Endometrium (tissue), 2 donors: ENCODE data around the gene LMF2.

Source experiments
- FAIRE-seq: peaks from 2 replicates; lab custom pipeline; 2012; peaks lifted over from hg19 to GRCh38; lab: Jason Lieb, UNC
- donor health status: control.
- donor health status: control.

Gene LMF2

DNA sequence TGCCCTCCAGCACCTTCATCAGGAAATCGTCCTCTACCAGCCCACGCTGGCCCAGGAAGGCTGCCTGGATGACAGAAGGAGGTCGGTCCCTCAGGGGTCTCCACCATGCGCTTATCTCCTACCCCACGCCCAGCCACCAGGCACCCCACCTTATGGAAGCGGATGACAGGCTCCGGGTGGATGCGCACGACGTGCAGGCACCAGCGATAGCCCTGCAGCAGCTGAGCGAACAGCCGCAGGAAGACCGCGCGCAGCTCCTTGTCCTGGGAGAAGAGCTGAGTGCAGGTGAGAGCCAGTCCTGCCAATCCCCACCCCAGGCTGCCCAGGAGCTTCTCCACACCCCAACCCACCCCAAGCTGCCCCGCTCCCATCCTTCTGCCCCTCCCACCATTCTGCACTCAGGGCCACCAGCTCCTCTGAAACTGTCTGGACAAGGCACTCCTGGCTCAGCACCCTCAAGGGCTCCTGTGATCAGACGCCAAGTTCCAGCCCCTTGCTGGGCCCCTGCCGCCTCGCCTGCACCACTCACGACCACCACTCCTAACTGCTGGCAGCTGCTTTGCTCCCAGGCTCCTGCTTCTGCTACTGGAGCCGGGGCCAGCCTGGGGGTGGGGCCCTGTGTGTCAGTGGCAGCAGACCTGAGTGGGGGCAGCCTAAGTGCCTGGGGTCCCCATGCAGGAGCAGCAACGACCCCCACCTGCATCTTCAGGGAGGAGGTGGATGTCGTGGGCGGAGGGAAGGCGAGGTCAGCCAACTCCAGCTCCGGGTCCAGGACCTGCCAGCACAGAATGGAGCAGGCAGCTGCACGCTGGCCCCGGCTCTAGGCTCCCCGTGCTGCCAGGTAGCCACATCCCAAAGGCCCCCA lies 42.2 kb downstream of the LMF2 start:
- FAIRE-seq, result no peak

DNA sequence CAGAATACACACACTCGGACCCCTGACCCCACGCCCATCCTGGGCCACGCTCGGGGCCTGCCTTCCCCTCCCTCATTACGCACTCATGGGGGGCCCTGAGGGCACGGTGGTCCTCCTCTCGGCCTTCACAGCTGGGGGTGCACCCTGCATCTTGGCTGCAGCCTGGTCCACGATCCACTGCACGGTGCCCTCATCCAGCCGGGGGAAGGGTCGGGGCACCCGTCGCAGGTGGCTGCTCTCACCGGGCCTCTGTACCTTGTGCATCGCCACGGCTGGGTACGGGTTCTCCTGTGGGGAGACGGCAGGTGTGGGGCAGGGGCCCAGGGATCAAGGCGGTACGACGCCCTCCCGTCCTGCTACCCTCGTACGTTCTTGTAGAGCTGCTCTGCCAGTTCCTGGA lies 43.1 kb downstream of the LMF2 start:
- no peak for FAIRE-seq

DNA sequence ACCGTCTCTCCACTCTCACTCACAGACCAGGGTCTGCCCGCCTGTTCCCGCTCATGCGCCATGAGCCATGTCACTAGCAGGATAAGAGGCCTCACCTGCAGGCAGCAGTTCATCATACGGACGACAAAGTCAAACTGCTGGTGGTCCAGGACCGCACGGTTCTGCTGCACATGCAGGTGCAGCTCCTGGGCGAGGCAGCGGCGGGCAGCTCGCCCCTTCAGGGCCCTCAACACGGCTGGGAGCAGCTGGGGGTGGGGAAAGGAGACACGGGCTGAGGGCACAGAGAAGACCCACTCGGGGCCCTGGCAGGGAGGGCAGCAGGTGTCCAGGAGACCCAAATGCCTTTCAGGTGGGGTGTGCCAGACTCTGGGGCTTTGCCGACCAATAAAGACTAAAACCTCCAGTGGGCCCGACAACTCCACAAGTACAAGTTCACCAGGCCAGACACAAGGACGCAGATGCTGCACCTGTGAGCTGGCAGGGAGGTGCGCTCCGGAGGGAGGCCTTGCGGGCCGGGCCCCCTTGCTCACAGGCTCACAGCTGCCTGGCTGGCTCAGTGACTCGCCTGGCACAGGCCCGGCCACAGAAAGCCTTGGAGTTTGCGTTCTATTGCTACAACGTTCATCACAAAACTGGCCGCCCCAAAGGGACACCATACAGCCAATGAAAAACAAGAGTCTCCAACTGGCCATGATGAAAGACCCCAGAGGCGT lies 44.2 kb downstream of the LMF2 start:
- no peak for FAIRE-seq

DNA sequence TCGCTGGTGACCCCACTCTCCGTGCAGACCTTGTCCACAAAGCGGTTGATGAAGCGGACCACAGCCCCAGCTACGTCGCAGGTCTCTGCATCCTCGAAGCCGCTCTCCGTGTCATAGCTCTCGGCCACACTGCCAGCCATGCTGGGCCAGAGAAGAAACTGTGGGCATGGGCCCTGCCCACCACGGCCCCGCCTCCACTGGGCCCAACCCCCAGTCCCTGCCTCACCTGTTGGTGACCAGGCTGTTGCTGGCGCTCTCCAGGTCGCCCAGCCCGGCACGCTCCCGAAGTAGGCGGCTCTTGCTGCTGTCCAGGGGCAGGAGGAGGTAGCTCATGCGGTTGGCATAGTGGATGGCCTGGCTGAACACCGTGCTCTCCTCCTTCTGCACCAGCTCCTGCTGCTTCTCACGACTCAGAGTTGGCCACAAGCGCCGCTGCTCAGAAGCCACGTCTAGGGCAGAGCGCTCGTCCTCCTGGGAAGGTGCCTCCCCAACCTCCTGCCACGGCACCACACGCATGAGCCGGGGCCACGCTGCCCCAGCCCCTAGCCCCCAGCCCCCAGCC lies 45.4 kb downstream of the LMF2 start:
- FAIRE-seq, result no peak

DNA sequence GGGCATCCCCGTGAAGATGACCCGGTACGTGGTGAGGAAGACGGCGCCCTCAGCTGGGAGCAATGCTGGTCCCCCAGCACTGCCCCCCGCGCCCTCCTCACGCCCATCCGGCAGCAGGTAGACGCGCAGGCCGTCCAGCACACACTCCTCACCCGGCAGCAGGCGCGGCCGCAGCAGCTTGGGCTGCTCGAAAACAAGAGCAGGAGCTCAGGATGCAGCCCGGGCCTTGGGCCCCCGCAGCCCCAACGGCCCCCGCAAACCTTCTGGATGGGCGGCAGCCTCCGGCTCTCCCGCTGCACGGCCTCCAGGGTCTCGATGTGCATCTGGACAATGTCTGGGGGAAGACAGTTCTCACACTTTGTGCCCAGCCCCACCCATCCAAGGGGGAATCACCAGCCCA lies 46.0 kb downstream of the LMF2 start:
- no peak for FAIRE-seq

DNA sequence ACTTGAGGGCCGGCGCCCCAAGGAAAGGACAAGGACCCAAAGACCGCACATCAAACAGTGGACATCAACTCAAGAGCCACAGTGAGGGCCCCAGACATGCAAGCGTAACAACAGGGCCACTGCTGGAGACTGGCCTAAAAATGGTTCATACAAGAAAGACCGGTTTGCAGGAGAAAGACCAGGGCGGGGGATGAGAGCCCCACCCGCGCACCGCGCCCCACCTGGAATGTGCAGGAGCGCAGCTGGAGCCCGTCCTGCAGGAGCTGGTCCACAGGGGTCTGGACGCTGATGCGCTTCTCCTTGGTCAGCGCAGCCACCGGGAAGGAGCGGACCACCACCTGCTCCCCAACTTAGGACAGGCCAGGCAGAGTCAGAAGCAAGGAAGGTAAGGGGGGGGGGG lies 46.6 kb downstream of the LMF2 start:
- FAIRE-seq, result no peak

DNA sequence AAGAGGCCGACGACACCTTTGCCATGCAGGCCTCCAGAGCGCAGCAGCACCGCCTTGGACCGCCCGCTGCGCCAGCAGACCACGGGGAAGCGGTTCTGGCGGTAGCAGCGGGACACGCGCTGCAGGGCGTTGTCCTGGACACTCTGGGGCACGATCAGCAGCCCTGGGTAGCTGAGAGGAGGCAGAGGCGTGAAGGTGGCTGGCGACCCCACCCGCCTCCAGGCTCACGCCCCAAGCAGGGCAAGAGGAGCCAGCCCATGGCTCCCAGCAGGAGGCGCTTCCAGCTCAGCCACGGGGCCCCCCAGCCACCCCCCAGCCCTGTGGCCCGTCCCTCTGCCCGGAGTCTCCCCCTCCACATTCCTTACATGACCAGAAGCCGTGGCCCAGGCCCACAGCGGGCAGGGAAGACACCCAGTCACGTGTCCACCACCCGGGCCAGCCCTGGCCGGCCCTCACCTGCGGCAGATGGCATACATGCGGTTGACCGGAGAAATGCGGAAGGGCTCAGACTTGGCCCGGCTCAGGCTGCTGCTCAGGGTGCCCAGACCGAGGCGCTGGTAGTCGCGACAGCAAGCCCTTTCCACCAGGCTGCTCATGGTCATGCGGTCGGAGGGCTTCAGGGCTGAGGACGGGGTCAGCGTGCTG lies 47.9 kb downstream of the LMF2 start:
- no peak for FAIRE-seq

DNA sequence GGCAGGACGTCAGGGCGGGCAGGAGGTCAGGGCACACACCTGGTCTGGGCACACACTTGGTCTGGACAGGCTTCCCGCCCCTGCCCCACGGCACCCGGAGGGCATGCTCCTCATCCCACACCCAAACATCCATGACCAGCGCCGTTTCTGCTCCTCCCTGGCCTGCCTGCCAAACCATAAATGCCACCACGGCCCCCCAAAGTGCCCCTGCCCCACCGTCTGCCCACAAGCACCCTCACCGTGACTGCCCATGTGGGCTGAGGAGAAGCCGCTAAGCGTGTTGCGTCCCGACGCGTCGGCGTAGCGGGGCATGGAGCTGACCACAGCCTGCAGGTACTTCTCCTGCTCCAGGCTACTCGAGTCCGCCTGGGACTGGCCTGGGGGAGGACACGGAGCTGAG lies 48.5 kb downstream of the LMF2 start:
- no peak for FAIRE-seq

DNA sequence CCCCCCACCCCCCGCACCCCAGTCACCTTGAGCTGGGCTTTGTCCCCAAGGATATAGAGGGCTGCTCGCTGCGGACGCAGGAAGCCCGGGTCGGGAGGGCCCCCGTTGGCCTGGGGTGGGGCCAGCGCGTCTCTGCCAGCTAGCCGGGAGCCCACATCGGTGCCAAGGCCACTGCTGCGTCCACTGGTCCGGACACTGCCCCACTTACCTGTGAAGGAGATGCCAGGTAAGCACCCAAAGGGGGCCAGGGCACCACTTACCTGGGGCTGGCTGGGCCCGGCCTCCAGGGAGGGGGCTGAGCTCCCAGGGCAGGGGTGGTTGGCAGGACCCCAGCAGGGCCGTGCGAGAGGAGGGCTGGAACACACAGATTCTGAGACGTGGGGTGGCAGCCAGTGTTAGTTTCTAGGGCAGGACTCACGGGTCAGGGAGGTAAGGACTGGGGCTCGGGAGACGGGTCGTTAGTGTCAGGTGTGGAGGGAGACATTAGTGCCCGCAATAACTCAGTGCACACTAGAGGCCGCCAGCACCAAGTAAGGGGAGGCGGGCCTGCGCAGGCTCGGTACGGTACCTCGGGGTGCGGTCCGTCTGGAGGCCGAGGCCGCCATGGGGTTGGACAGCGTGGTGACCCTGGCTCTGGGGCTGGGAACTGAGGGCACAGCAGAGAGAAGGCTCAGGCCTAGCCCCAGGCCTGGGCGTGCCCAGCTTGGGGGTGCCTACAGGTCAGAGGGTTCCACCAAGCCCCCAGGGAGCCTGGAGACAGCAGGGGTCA lies 50.9 kb downstream of the LMF2 start:
- no peak for FAIRE-seq

DNA sequence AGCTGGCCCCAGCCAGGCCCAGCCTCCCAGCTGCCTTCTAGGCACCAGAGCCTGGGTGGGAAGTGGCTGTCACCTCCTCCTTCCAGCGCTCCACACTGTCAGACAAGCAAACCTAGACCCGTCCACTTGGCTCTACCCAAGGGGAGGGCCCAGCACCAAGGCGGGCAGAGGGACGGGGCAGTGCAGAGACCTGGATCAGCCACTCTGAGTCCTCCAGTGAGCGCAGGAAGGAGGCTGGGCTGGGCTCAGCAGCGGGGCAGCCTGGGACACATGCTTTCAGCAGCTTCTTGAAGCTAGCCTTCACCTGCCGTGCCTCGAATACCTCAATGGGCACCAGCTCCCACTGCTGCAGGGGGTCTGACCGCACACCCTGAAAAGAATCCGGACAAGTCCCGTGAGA lies 51.5 kb downstream of the LMF2 start:
- no peak for FAIRE-seq

DNA sequence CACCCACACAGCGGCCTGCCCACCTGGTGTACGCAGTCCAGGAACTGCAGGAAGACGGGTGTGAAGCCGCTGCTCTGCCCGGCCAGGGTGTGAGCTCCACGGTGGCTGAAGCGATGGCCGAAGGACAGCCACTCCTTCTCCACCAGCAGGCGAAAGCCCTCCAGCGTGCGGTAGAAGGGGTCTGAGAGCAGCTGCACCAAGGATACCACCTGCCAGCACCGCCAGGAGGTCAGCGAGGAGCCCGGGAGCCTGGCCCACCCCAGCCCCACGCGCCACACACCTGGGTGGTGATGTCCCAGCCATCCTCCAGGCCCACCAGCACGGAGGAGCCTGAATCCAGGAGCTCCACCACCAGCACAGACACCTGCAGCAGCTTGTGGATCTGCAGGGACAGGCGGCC lies 52.3 kb downstream of the LMF2 start:
- FAIRE-seq, result no peak

DNA sequence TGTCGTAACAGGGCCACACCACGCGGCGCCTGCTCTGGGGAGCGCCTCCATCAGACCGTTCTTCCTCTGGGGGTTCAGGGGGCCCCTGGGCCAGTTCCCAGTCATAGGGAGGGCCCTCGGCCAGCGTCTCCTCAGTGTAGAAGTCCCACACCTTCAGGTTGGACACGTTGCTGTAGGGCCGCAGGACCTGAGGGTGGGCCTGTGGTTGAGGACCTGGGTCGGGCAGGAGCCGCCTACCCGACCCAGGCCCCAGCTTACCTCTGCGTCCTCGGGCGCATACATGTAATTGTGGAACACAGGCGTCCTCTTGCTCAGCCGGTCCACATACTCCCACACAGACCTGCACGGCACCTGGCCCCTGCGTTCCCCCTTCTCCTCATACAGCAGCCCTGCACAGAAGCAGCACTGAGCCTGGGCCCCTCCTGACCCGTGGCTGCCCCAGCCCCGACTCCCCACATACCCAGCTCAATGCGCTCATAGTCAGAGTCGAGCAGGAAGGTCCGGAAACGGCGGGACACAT lies 52.9 kb downstream of the LMF2 start:
- FAIRE-seq, result no peak
